HepG2 (cell line): ENCODE data around the gene HOTAIR.

Experiments
- ATF4 ChIP-seq, 2 experiments: fragments of 450-650 bp in 1 of 2; sonication (generic) in 1 of 2; formaldehyde crosslinking; IDR thresholded peaks; 2 replicates each; pipeline versions ENCODE4 v1.5.0 to v1.8.0; 2020 to 2022; ENCODE audit warnings: mild to moderate bottlenecking in 1 of 2, missing genetic modification reagents in 1 of 2
- CTCF ChIP-seq: sonication (generic); formaldehyde crosslinking; IDR thresholded peaks from 2 replicates; pipeline ENCODE4 v1.5.0; 2020; ENCODE audit warnings: mild to moderate bottlenecking, missing genetic modification reagents, moderate library complexity
- MZF1 ChIP-seq: sonication (generic); formaldehyde crosslinking; IDR thresholded peaks from 2 replicates; pipeline ENCODE4 v1.8.1; 2023; ENCODE audit warnings: mild to moderate bottlenecking, missing genetic modification reagents, borderline replicate concordance
- POLR2AphosphoS5 ChIP-seq: IDR thresholded peaks from 2 replicates; pipeline ENCODE4 v1.6.1; 2012; ENCODE audit warnings: low read depth, low read length
- PRDM10 ChIP-seq: sonication (generic); formaldehyde crosslinking; IDR thresholded peaks from 2 replicates; pipeline ENCODE4 v1.4.0; 2020; ENCODE audit warnings: low read depth, missing genetic modification reagents

- TF ChIP-seq CTCF (no peak), POLR2AphosphoS5 (no peak), MZF1 (CRISPR knock-in tag) (no peak), ATF4 (CRISPR knock-in tag; IDR thresholded peaks at IDR 0.05) (no peak), PRDM10 (CRISPR knock-in tag) (no peak)
Measured at GRCh38 chr12:54022960-54023884, 48.5 kb upstream of the HOTAIR start.
